Stomach (tissue), 9 donors: ENCODE results near the gene CYBB. TPM values are rescaled to one million over a fixed set of nuclear protein-coding genes. Genes with fewer than 3 reads are reported as not detected.
"Not testable (repeated sequence)": the region's sequence is repeated elsewhere in the genome, so short reads cannot be mapped to it uniquely, and the experiment has no call there.

ENCODE experiments used
- DNase-seq, 2 donors: peaks; one replicate each; pipeline versions ENCODE4 v3.0.0 to v3.0.0-alpha.2; 2013 to 2019
- H3K27ac ChIP-seq, 5 donors: fragments of 200-600 bp in 4 of 5; sonication (generic) in 4 of 5; one replicate each; pipeline ENCODE4 v1.5.1; 2013 to 2019; ENCODE audit warnings: mild to moderate bottlenecking in 1 of 5, moderate library complexity in 1 of 5
- H3K27me3 ChIP-seq, 3 donors: fragments of 200-600 bp; sonication (generic); one replicate each; pipeline ENCODE4 v1.5.1; 2017 to 2019; ENCODE audit warnings: mixed run types in 1 of 3
- H3K36me3 ChIP-seq, 4 donors: fragments of 200-600 bp; sonication (generic); 1 replicate in 3 of 4; 2 replicates in 1 of 4; pipeline ENCODE4 v1.5.1; 2016 to 2019
- H3K4me1 ChIP-seq, 4 donors: fragments of 200-600 bp; sonication (generic); one replicate each; pipeline ENCODE4 v1.5.1; 2016 to 2019
- H3K4me3 ChIP-seq, 4 donors: fragments of 200-600 bp; sonication (generic) in 3 of 4; one replicate each; pipeline ENCODE4 v1.5.1; 2016 to 2019; ENCODE audit warnings: mild to moderate bottlenecking in 1 of 4
- H3K9me3 ChIP-seq, 4 donors: fragments of 200-600 bp; sonication (generic); one replicate each; pipeline ENCODE4 v1.5.1; 2016 to 2019
- CTCF ChIP-seq, 7 experiments: fragments of 450-650 bp in 4 of 7; fragments of 200-600 bp in 3 of 7; sonication (generic) in 3 of 7; IDR thresholded peaks; one replicate each; pipeline ENCODE4 v1.5.1; 2016 to 2019; ENCODE audit warnings: antibody characterized with exemption in 7 of 7, control low read depth in 2 of 7, mild to moderate bottlenecking in 1 of 7
- EP300 ChIP-seq: sonication (generic); formaldehyde crosslinking; IDR thresholded peaks from one replicate; pipeline ENCODE4 v1.6.1; 2017; ENCODE audit warnings: antibody characterized with exemption
- POLR2A ChIP-seq, 4 donors: fragments of 450-650 bp; IDR thresholded peaks; one replicate each; pipeline ENCODE4 v1.6.1; 2016; ENCODE audit warnings: antibody characterized with exemption in 4 of 4, control low read depth in 2 of 4, mild to moderate bottlenecking in 1 of 4, moderate library complexity in 1 of 4
- POLR2AphosphoS5 ChIP-seq, 3 donors: sonication (generic); formaldehyde crosslinking; IDR thresholded peaks; one replicate each; pipeline ENCODE4 v1.6.1; 2016; ENCODE audit warnings: antibody characterized with exemption in 3 of 3
- WGBS, 5 donors: extraction: QIAGEN DNeasy Blood & Tissue Kit in 3 of 5; methylation state at CpG; one replicate each; pipeline versions ENCODE4 v1.1.5 to v1.1.7; 2013 to 2018; 5-methylcytosine and 5-hydroxymethylcytosine counted together
- intact Hi-C: fragments of 100-400 bp; cut with DNase I; formaldehyde crosslinking; loops from one replicate; pipeline ENCODE4 v1.15.1; 2023; ENCODE audit warnings: low total_unique reads
- polyA plus RNA-seq, 3 donors: library from polyadenylated mRNA; stranded (reverse); fragments of 200-250 nt; gene quantifications; one replicate each; pipeline ENCODE4 v1.2.3, GENCODE V29; 2013
- total RNA-seq, 5 donors: library from RNA; depleted of rRNA; stranded (reverse); fragments of >200 nt; gene quantifications; one replicate each; pipeline versions ENCODE4 v1.1.0 to v1.2.3, GENCODE V29; 2014 to 2016
- donor health status: healthy with polysubstance abuse.
- donor health status: Bipolar disorder and iron deficiency.
- donor health status: healthy.

CYBB gene
- total and polyA plus RNA-seq, 8 donors, result 0.58 to 24.4 (median 3.5) TPM

- H3K27ac ChIP-seq, result no peak overlapping the region
- intact Hi-C loops, result no loop called here
Measured at GRCh38 chrX:37759878-37760418, 19.9 kb upstream of the CYBB start.

GRCh38 chrX:37763400-37763799 is 16.5 kb upstream of the CYBB start:
- Histone ChIP-seq H3K4me3 (no peak overlapping the region), H3K27ac (no peak overlapping the region), H3K27me3 (no peaks in the 10 kb centered on the region), H3K4me1 (no peaks in the 10 kb centered on the region), H3K9me3 (peaks cover 0 to 1% (median 0%) of the 10 kb centered on the region in 4 donors), H3K36me3 (no peaks in the 10 kb centered on the region)
- intact Hi-C loops, result no loop called here
- no peak for TF ChIP-seq EP300
- no peak for DNase-seq

More at GRCh38 chrX:37759878-37760418, 19.9 kb upstream of the CYBB start:
- H3K9me3 ChIP-seq, result no peaks in the 10 kb centered on the region
- no peaks in the 10 kb centered on the region for H3K36me3 ChIP-seq
- H3K4me3 ChIP-seq, result no peak overlapping the region
- no peak for TF ChIP-seq POLR2A (IDR thresholded peaks at IDR 0.05)
- no peak for TF ChIP-seq CTCF (IDR thresholded peaks at IDR 0.05)
- TF ChIP-seq EP300, result no peak
- TF ChIP-seq POLR2AphosphoS5 (IDR thresholded peaks at IDR 0.05), result no peak
- no peaks in the 10 kb centered on the region for H3K4me1 ChIP-seq
- no peaks in the 10 kb centered on the region for H3K27me3 ChIP-seq
- no peak for DNase-seq
- WGBS, 5 donors, result 73 to 95% (median 92%) methylated on average over 2 of the region's 2 CpGs

- Histone ChIP-seq H3K27me3 (no peaks in the 10 kb centered on the region), H3K36me3 (no peaks in the 10 kb centered on the region), H3K4me3 (no peak overlapping the region), H3K9me3 (peaks cover 0 to 9% (median 4%) of the 10 kb centered on the region in 4 donors), H3K4me1 (no peaks in the 10 kb centered on the region), H3K27ac (no peak overlapping the region)
- intact Hi-C loops, result no loop called here
- DNase-seq, result no peak
- TF ChIP-seq POLR2A (IDR thresholded peaks at IDR 0.05), result no peak
- TF ChIP-seq EP300, result no peak
- no peak for TF ChIP-seq POLR2AphosphoS5 (IDR thresholded peaks at IDR 0.05)
- no peak for TF ChIP-seq CTCF (IDR thresholded peaks at IDR 0.05)
Measured at GRCh38 chrX:37765507-37765906, 14.4 kb upstream of the CYBB start.

GRCh38 chrX:37767430-37767829 is 12.4 kb upstream of the CYBB start:
- Histone ChIP-seq H3K36me3 (no peaks in the 10 kb centered on the region), H3K4me3 (no peak overlapping the region), H3K4me1 (no peaks in the 10 kb centered on the region), H3K9me3 (peaks cover 0 to 9% (median 4%) of the 10 kb centered on the region in 4 donors), H3K27me3 (no peaks in the 10 kb centered on the region), H3K27ac (no peak overlapping the region)
- DNase-seq, result no peak
- no peak for TF ChIP-seq POLR2AphosphoS5 (IDR thresholded peaks at IDR 0.05)
- no peak for TF ChIP-seq POLR2A (IDR thresholded peaks at IDR 0.05)
- TF ChIP-seq EP300, result no peak
- intact Hi-C loops, result no loop called here
- WGBS, 5 donors, result 42 to 78% (median 64%) methylated on average over 1 of the region's 1 CpG

- H3K27ac ChIP-seq, H3K4me3 ChIP-seq, H3K36me3 ChIP-seq, H3K27me3 ChIP-seq, DNase-seq, H3K9me3 ChIP-seq, H3K4me1 ChIP-seq, intact Hi-C loops: not testable (repeated sequence)
- WGBS, 5 donors, result 90 to 97% (median 96%) methylated on average over 9 of the region's 9 CpGs
Measured at GRCh38 chrX:37768866-37769265, 11.0 kb upstream of the CYBB start.

GRCh38 chrX:37776283-37776986 is 3.4 kb upstream of the CYBB start:
- no peaks in the 10 kb centered on the region for H3K36me3 ChIP-seq
- TF ChIP-seq CTCF (IDR thresholded peaks at IDR 0.05), result no peak
- TF ChIP-seq EP300, result no peak
- DNase-seq, result no peak
- no peak overlapping the region for H3K4me3 ChIP-seq
- no peaks in the 10 kb centered on the region for H3K27me3 ChIP-seq
- intact Hi-C loops, result no loop called here
- H3K4me1 ChIP-seq, result no peaks in the 10 kb centered on the region
- H3K9me3 ChIP-seq, result no peaks in the 10 kb centered on the region
- no peak overlapping the region for H3K27ac ChIP-seq
